HG03108 (cell line): Measurements from ENCODE around the gene COQ8B.
A peak's percentile ranks its signal among the peaks of the same experiment; 100 is the strongest.

Source experiments
- ATAC-seq: cut with Tn5 transposase; IDR thresholded peaks from one replicate; pipeline ENCODE4 v1.9.1; 2021; ENCODE audit warnings: moderate library complexity; ENCODE audit not compliant: unreplicated experiment

Gene COQ8B

DNA sequence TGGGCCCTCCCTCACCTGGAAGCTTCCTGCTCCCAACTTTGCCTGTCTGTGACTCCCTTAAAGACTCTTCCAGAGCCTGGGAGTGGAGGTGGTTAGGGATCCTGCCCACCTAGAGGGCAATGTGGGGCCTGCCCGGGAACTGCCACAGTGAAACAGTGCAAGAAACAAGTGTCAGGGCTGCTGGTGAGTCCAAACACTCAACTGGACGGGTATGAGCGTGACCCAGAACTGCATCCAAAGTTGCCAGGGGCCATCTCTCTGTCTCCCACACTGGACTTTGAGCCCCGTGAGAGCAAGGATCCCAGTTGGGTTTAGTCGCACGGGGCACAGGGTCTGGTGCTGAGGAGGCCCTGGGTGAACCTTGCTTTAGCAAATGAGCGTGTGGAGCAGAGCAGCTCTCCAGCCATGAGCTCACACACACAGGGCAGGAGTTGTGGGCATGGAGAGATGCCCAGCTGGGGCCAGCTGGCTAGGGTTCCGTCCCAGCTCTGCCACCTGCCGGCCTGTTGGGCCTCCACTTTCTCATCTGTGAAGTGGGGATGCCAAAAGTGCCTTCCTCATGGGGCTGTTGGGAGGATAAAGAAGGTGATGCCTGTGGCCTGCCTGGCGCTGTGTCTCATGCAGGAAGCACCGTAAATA, 23.4 kb downstream of the COQ8B start:
- ATAC-seq, result no peak

DNA sequence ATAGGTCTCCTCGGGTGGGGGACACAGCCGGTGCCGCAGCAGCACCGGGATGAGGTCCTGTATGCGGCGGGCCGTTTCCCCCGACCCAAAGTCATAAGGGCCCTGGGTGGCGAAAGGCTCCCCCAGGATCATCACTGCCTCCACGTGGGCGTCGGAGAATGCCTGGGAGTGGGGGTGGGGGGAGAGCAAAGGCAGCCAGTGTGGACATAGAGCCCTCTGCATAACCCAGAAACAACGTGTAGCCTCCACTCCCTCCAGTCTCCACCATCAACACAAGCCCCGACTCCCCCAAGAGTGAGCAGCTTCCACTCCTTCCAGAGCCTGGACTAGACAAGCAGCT, 24.5 kb downstream of the COQ8B start:
- ATAC-seq, result no peak

DNA sequence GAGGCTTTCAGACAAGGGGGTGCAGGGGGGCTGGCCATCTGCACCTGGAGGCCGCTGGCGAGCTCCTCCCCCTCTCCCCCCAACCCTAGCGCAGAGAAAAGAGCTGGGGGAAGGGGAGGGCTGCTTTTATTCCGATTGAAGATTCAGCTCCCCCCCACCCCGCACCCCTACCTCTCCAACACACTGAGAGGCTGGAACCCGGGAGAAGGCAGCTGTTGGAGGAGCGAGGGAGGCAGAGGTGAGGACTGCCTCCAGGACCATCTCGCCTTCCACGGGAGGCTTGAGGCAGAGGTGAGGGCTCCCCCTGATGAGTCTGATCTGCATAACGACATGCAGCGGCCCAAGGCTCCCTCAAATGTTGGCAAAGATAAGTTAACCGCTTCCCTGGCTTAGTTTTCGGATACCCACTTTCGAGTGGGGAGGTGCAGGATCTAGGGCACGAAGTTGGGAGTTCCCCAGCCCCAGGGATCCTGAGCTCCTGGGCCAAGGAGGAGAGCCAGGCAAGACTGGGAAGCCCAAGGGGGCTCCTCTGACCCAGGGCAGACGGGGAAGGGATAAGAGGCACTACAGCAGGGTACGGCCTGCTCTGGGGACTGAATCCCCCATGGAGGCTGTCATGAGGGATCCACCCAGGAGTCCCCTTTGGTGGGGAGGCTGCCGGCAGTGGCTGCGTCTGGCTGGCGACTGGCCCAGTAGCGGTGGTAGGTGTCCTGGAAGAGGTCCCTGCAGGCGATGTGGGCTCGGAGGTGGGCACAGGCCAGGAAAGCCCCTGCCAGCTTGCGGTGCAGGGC, 25.1 kb downstream of the COQ8B start:
- no peak for ATAC-seq

DNA sequence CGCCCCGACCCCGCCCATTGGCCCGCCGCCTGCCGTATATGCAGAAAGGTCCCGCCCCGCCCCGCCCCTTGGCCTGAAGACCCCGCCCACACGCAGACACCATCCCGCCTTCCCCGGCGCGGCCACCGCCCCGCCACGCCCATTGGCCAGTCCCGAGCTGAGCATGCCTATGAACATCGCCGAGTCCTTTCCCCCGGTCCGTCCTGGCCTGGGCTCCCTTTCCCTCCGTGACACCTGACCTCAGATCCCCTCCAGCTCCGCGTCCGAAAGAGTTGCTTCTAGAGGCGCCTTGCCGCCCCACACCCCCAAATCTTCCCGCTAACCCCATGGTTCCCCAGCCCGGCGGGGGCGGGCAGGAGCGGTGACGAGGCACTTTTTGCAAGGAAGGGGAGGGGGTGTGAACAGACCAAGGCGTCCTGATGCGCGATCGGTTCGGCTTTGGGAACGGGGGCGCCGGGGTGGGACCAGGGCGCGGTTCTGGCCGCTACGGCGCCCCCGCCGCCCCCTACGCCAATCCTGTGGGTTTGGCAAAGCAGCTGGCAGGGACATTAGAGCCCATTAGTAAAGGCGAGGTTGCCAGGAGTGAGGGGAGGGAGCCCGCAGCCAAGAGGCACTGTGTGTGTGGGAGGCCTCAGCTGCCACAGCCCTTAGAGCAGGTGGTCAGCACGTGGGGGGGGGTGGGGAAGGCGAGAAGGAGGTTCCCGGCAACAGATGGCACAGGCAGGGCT, 25.8 kb downstream of the COQ8B start:
- peak; percentile 40 for ATAC-seq

DNA sequence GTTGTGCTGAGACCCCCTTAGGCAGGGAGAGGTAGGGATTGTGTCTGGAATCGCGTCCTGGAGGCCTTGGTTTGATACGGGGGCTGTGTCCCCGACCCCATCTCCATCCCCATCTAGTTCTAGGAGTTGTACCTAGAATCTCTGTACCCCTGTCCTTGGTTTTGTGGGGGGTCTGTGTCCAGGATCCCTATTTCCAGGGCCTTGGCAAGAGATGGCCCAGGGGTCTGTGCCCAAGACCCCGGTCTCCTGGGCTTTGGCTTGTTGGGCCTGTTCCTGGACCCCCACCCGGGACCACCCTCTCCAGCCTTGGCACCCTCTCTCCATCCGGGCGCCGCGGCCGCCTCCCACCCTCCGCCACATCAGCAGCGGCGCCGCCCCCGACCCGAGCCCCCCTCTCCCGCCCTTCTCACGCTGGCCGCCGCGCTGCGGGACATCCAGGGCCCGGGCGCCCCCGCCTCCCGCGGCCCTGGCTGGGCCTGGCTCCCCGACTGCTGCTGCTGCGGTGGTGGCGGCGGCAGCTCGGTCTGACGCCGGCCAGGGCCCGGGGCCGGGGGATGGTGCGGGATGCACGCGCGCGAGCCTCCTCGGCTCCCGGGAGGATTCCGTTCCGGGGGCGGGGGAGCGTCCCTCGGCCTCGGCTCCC, 26.5 kb downstream of the COQ8B start, which contains the start of gene NUMBL:
TSS of gene NUMBL (minus strand) at position 602 of the 643 bp plus-strand sequence. CDS start at position 434, 168 bp downstream.
- ATAC-seq, result no peak

DNA sequence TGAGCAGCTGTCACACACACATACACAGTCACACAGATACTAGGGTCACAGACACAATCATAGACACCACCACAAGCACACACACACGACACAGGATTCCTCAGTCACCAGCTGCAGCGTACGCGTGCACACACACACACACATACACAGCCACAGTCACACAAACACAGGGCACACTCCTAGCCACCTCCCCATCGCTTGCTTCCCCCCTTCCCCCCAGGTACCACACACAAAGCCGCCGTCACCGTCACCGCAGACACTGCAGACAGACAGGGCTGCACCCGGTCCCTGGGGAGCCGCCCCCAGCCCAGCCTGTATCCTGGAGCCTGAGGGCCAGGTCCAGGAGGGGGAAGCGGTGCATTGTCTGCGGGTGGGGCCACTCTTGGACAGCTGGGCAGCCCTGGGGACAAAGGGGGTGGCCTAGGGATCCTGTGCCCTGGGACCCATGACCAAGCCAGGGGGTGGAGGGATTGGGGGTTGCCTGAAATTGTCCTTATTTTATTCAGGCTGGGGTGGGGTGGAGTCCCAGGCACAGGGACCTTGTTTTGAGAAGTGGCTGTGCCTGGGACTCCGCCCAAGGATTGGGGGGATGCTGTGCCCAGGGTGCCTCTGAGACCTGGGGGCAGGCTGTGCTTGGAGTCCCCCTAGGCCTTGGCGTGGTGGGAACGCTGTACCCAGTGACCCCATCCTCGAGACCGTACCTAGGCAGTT, 27.2 kb downstream of the COQ8B start:
- ATAC-seq, result no peak

DNA sequence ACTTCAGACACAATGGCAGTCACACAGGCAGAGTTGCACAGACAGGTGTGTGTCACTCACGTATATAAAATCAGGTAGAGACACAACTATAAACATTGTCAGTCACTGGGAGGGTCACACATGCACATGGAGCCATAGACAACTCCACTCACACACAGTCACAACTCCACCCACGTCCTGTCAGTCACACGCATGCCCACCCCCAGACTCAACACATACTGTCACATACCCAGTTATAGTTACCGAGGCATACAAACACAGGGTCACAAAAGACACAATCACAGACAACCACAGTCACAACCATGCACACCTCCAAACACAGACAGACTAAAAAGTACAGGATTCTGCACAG, 27.7 kb downstream of the COQ8B start:
- ATAC-seq, result no peak

DNA sequence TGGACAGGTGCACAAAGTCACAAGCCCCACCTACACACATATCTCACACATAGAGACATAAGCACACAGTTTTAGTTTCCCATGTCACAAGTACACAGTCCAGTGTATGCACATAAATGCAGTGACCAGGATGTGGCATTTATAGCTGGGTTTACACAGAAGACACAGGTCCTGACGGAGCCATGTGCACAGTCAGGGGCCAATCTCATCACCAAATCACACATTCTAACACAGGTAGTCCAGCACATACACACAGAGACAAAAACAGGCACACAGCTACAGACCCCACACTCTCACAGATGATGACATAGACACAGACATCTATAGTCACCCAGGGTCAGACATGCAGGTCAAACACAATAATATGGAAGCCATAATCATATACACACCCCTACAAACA, 28.4 kb downstream of the COQ8B start:
- no peak for ATAC-seq

DNA sequence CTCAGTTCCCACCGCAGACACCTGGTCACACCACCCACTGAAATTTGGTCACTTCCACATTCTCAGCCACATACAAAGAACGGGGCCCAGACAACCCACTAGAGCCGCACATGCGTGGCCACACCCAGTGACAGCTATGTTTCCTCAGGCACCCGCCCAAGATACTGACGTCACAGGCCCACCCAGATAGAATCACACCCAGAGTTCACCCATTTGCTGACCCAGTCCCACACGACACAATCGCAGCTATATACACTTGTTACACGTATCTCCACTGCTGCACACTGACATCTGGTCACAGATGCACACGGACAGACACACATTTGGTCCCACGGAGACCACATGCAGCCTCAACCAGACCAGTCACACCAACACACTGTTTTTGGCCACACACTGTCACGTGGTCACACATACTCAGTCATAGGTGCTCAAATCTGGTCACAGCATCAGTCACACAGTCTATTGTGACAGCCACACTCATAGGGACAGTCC, 29.1 kb downstream of the COQ8B start:
- no peak for ATAC-seq

DNA sequence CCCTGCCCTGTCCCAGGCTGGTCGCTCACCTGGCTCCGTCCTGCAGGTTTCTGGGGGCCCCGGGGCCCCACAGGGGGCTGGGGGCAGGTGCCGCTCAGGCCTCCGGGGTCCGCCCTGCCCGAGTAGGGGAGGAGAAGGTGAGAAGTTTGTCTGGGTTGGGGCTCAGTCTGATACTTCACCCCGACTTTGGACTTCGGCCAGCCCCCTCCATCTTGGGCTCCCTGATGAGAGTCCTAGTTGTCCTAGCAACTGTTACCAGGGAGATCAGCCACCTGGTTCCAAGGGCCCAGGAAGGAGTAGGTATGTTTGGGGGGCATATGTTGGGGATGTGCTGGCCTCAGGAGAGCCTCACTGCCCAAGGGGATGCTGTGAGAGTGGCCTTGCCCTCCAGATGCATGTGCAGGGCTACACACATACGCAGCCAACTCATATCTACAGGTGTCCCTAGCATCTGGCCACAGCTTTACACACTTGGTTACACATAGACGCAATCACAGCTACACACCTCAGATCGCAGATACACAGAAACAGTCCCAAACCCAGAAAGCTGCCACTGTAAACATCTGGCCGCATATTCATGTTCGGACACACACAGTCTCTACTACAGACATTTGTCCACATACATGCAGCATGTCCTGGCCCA, 29.7 kb downstream of the COQ8B start:
- no peak for ATAC-seq

DNA sequence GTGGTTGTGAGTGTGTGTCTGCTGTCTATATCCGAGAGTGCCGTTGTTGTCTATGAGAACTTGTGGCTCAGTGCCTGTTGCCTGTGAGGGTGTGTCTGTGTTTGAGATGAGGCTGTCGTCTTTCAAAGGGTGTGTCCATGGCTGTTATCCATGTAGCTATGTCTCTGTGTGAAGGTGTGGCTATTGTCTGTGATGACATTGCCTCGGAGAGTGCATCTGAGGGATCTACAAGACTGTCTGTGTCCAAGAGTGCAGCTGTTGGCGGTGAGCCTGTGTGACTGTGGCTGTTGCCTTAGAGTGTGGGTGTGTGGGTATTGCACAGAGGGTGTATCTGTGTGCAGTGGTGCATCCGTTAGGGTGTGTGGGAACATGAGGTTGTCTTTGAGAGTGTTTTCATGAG, 31.1 kb downstream of the COQ8B start:
- no peak for ATAC-seq

DNA sequence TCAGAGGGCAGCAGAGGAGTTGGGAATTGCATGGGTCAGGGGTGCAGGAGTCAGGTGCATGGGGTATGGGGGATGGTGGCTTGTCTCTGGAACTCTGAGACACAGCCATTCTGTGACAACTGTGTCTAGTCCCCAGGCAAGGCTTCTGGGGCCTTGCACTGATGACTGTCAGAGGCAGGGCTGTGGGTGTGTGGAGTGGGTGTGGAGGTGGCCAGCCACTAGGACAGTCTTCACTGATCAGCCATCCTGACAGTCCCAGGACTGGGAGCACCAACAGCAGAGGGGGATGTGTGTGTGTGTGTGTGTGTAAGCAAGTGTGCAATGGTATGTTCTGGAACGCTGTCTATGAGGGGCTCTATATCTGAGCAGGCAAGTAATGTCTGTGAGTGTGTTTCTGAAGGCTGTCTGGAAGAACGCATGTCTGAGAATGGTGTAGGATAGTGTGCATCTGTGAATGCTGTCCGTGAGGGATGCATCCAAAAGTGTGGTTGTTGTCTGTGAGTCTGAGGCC, 31.6 kb downstream of the COQ8B start:
- no peak for ATAC-seq

DNA sequence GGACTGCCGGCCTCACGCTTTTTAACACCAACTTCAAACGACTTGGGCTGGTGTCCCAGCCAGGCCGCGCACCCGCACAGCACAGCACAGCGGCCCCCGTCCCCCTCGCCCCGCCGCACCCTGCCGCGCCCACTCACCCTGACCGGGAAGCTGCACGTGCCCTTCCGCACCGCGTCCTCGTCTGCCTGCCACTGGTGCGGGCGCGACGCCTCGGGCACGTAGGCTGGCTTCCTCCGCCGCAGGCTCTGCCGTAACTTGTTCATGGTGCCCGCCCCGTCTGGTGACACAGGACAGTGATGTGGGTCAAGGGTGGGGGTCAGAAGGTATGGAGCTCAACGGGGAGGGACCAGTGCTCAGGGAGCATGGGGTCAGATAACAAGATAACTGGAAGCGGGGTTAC, 32.4 kb downstream of the COQ8B start:
- ATAC-seq, result no peak

DNA sequence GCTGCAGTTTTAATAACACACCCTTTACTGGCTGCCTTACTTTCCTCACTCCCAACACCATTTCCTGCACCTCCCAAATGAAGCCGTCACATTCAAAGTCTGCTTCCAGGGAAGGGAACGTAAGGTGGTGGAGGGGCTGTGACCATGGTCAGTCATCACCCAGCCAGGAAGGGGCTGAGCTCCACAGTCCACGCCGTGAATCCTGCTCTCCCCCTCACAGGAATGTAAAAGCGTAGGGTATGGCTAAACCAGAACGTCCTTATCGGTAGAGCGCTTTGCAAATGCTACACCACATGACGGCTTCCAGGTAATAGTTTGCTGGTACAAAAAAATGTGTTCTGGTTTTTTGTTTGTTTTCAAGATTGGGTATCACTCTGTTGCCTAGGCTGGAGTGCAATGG, 33.2 kb downstream of the COQ8B start:
- no peak for ATAC-seq

DNA sequence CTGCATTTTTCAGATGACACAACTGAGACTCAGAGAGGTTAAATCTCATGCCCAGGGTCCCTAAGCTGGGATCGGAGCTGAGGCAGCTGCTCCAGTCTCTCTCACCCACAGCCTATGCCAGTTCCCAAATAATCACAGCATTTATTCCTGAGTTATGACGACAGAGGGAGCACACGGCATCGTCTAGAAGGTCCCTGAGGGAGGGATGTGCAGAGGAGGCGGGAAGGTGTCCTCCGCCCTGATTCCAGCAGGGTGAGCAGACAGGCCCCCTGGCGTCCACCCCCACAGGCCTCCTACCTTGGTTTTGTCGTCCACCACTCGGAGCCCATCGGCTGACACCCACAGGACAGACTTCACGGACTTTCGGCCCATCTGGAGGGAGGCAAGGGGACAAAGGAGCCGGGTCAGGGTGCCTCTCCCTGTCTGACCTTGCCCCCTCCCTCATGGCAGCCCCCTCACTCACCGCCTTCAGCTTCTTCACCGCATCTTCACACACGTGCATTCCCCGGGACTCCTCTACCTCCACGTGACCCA, 34.2 kb downstream of the COQ8B start:
- ATAC-seq, result no peak

DNA sequence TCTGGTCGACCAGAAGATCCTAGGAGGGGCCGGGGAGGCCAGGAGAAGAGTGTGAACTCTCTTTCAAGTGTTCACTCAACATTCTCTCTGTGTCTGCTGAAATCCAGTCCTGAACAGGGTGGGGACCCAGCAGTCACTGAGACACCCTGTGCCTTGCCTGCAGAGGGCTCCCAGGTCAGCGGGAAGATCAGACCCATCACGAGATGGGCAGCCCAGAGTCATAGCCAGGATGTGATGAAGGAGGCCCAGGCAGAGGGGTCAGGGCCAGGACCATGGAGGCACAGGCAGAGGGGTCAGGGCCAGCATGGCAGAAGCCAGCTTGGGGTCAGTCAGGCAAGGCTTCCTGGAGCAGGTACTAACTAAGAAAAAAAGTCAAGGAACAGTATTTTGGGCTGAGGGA, 35.6 kb downstream of the COQ8B start:
- ATAC-seq, result no peak

DNA sequence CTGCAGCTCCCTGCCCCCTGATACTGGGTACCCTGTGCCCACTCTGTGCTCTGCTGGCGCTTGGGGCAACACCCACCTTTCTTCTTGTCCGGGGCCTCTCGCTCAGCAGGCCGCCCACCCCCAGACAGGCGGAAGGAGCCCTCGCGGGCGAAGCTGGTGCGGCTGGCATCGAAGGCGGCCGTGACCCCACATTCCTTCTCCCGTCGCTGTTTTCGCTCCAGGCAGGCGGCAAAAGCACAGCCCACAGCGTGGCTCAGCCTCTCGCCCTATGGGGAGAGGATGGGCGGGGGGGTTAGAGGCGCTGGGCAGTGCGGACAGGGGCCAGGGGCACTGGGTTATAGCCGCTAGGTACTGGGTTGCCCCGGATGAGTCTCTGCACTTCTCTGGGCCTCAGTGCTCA, 39.5 kb downstream of the COQ8B start:
- no peak for ATAC-seq

DNA sequence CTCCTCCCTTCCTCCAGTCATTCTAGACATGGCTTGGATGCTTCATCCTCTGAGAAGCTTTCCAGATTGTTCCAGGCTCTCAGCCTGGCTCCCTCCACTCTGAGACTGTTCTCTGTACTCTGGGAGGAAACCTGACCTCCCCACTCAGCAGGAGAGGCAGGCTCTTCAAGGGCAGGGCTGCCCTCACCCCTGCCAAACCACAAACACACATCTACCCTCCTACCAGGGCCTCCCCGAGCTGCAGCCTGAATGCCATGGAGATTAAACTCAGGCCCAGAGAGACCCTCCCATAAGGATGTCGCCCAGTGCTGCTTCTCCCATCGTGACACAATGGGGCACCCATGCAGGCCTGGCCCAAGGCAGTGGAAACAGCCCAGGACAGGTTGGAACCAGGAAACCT, 42.4 kb downstream of the COQ8B start:
- no peak for ATAC-seq

DNA sequence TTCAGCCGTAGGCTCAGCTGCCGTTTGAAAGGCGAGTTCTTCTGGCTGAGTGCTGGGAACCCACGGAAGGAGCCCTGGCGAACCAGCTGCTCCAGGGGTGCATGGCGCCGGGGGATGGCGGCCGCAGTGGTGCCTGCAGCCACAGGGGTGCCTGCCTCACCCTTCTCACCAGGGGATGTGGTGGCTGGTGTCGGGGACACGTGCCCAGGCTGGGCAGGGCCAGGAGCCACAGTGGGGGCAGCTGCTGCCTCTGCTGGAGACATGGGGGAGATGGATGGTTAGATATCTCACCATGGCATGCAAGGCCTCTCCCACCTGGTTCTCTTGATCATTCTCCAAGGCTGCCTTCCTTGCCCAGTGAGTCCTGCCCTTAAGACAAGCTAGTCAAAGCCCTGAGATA, 43.3 kb downstream of the COQ8B start:
- ATAC-seq, result no peak
